Suprapubic skin (tissue), 3 donors: ENCODE data around the gene SHC4.

Experiments
- CTCF ChIP-seq, 2 donors: fragments of 200-600 bp in 1 of 2; fragments of 450-650 bp in 1 of 2; sonication (generic) in 1 of 2; IDR thresholded peaks; one replicate each; pipeline ENCODE4 v1.5.1; 2016 to 2019; ENCODE audit warnings: antibody characterized with exemption in 2 of 2, mild to moderate bottlenecking in 1 of 2, moderate library complexity in 1 of 2
- EP300 ChIP-seq: sonication (generic); formaldehyde crosslinking; IDR thresholded peaks from one replicate; pipeline ENCODE4 v1.6.1; 2017; ENCODE audit warnings: antibody characterized with exemption
- POLR2A ChIP-seq, 2 donors: fragments of 450-650 bp; IDR thresholded peaks; one replicate each; pipeline ENCODE4 v1.6.1; 2017; ENCODE audit warnings: antibody characterized with exemption in 2 of 2, mild to moderate bottlenecking in 2 of 2, moderate library complexity in 2 of 2

- TF ChIP-seq CTCF (IDR thresholded peaks at IDR 0.05) (no peak), POLR2A (IDR thresholded peaks at IDR 0.05) (no peak), EP300 (no peak)
Measured at GRCh38 chr15:48946840-48947187, 16.9 kb downstream of the SHC4 start.
